Peyer's patch (tissue), 4 donors: ENCODE results near the gene ZC3HAV1. TPM values are rescaled to one million over a fixed set of nuclear protein-coding genes. Genes with fewer than 3 reads are reported as not detected.
"Not testable (repeated sequence)": the region's sequence is repeated elsewhere in the genome, so short reads cannot be mapped to it uniquely, and the experiment has no call there.

Source experiments
- DNase-seq, 3 donors: peaks; one replicate each; pipeline ENCODE4 v3.0.0-alpha.2; 2017 to 2019
- H3K27ac ChIP-seq, 4 donors: fragments of 200-600 bp; sonication (generic); one replicate each; pipeline ENCODE4 v1.5.1; 2016 to 2019
- H3K27me3 ChIP-seq, 2 donors: fragments of 200-600 bp; sonication (generic); one replicate each; pipeline ENCODE4 v1.5.1; 2019
- H3K36me3 ChIP-seq, 3 donors: fragments of 200-600 bp; sonication (generic); one replicate each; pipeline ENCODE4 v1.5.1; 2016 to 2019
- H3K4me1 ChIP-seq, 4 donors: fragments of 200-600 bp; sonication (generic); one replicate each; pipeline ENCODE4 v1.5.1; 2016 to 2019
- H3K4me3 ChIP-seq, 4 donors: fragments of 200-600 bp; sonication (generic); 1 replicate in 3 of 4; 2 replicates in 1 of 4; pipeline ENCODE4 v1.5.1; 2016 to 2019; ENCODE audit warnings: mild to moderate bottlenecking in 1 of 4
- H3K9me3 ChIP-seq, 4 donors: fragments of 200-600 bp; sonication (generic); one replicate each; pipeline ENCODE4 v1.5.1; 2016 to 2019; ENCODE audit warnings: mild to moderate bottlenecking in 1 of 4
- POLR2A ChIP-seq, 2 donors: fragments of 450-650 bp; IDR thresholded peaks; one replicate each; pipeline ENCODE4 v1.5.1; 2017; ENCODE audit warnings: antibody characterized with exemption in 2 of 2, mild to moderate bottlenecking in 2 of 2, moderate library complexity in 2 of 2
- total RNA-seq, 4 donors: library from RNA; depleted of rRNA; stranded (reverse); fragments of >200 nt; gene quantifications; one replicate each; pipeline ENCODE4 v1.1.0, GENCODE V29; 2016
- TF ChIP-seq, protein P1 (sequence below), 6 experiments: fragments of 450-650 bp in 4 of 6; fragments of 200-600 bp in 2 of 6; sonication (generic) in 1 of 6; IDR thresholded peaks; one replicate each; pipeline ENCODE4 v1.5.1; 2017 to 2019; ENCODE audit warnings: antibody characterized with exemption in 6 of 6, mild to moderate bottlenecking in 3 of 6, moderate library complexity in 1 of 6

Gene ZC3HAV1
- total RNA-seq, 4 donors from 2014 or later: 23.5 to 42.1 (median 32.7) TPM

DNA sequence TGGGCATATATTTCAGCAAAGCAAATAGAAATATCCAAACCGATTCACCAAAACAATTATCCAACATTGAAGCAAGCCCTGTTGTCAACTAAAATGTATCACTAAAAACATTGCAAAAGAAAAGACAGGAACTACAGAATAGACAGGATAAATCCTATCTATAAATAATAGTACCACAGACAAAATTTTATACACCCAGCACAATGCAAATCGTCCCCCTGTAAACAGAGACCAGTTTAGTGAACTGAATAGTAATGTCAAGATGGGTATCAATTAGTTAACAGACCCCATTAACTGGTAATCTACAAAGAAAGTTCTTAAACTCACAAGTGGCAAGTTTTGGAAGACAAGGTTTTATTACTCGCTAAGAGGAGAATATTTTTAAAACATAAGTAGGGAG lies 4.0 kb downstream of the ZC3HAV1 start:
- Histone ChIP-seq H3K4me1 (peaks cover 0 to 33% (median 2%) of the 10 kb centered on the region in 4 donors), H3K36me3 (no peaks in the 10 kb centered on the region), H3K9me3 (no peaks in the 10 kb centered on the region), H3K27ac (peak overlapping the region in 2 of 4 donors; percentile 96 to 98), H3K4me3 (peak overlapping the region; percentile 2 to 46 (median 33)), H3K27me3 (no peaks in the 10 kb centered on the region)
- DNase-seq: no peak
- TF ChIP-seq, protein P1, sequence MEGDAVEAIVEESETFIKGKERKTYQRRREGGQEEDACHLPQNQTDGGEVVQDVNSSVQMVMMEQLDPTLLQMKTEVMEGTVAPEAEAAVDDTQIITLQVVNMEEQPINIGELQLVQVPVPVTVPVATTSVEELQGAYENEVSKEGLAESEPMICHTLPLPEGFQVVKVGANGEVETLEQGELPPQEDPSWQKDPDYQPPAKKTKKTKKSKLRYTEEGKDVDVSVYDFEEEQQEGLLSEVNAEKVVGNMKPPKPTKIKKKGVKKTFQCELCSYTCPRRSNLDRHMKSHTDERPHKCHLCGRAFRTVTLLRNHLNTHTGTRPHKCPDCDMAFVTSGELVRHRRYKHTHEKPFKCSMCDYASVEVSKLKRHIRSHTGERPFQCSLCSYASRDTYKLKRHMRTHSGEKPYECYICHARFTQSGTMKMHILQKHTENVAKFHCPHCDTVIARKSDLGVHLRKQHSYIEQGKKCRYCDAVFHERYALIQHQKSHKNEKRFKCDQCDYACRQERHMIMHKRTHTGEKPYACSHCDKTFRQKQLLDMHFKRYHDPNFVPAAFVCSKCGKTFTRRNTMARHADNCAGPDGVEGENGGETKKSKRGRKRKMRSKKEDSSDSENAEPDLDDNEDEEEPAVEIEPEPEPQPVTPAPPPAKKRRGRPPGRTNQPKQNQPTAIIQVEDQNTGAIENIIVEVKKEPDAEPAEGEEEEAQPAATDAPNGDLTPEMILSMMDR (IDR thresholded peaks at IDR 0.05): no peak
- no peak for TF ChIP-seq POLR2A (IDR thresholded peaks at IDR 0.05)

DNA sequence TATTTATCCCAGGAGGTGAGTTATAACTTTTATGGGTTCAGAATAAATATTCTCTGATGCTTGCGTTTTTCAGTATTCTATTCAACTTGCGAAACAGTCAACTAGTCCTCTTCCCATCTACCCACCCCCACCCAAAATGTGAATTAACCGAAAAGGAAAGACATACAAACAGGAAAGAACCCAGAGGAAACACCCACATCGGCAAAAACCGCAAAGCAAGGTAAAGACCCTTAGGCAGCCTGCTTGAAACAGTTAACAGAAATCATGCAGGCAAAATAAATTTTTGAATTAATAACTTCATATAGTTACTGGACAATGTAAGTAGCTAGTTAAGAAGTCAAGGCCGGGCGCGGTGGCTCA lies 5.4 kb downstream of the ZC3HAV1 start:
- H3K4me3 ChIP-seq: peak overlapping the region; percentile 30 to 46 (median 35)

DNA sequence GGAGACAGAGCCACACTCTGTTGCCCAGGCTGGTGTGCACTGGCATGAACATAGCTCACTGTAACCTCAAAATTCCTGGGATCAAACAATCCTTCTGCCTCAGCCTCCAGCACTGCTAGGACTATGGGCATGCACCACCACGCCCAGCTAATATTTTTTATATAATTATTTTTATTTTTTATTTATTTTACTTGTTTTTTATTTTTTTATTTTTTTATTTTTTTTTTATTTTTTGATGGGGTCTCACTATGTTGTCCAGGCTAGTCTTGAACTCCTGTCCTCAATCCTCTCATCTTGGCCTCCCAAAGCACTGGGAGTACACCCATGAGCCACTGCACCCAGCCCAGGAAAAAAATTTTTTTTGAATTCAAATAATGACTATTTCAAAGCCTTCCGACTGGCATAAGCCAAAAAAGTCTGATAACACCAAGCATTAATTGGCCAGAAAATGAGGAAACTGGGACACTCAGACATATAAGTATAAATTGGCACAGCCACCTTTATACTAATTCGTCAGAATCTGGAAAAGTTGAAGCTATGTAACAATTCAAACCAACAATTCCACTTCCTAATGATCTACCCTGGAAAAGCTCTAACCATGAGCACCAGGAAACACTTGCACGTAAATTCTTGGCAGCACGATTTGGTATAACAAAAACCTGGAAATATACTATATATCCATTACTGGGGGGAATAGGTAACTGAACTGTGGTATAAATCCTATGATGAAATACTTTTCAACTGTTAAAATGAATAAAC lies 6.3 kb downstream of the ZC3HAV1 start:
- Histone ChIP-seq H3K9me3 (no peaks in the 10 kb centered on the region), H3K27ac (peak overlapping the region in 2 of 4 donors; percentile 49 to 96), H3K36me3 (no peaks in the 10 kb centered on the region), H3K4me1 (peaks cover 0 to 35% (median 5%) of the 10 kb centered on the region in 4 donors), H3K4me3 (peak overlapping the region in 2 of 4 donors; percentile 30 to 46), H3K27me3 (no peaks in the 10 kb centered on the region)
- no peak for DNase-seq
- TF ChIP-seq, protein P1 (IDR thresholded peaks at IDR 0.05): no peak

More for the DNA sequence above, 5.4 kb downstream of the ZC3HAV1 start:
- DNase-seq: peak in 1 of 3 donors; percentile 65
- peak overlapping the region; percentile 44 to 98 (median 72) for H3K27ac ChIP-seq
- H3K9me3 ChIP-seq: no peaks in the 10 kb centered on the region
- peaks cover 0 to 35% (median 5%) of the 10 kb centered on the region in 4 donors for H3K4me1 ChIP-seq
- no peaks in the 10 kb centered on the region for H3K27me3 ChIP-seq
- TF ChIP-seq, protein P1 (IDR thresholded peaks at IDR 0.05): no peak
- TF ChIP-seq POLR2A (IDR thresholded peaks at IDR 0.05): no peak
- H3K36me3 ChIP-seq: no peaks in the 10 kb centered on the region

DNA sequence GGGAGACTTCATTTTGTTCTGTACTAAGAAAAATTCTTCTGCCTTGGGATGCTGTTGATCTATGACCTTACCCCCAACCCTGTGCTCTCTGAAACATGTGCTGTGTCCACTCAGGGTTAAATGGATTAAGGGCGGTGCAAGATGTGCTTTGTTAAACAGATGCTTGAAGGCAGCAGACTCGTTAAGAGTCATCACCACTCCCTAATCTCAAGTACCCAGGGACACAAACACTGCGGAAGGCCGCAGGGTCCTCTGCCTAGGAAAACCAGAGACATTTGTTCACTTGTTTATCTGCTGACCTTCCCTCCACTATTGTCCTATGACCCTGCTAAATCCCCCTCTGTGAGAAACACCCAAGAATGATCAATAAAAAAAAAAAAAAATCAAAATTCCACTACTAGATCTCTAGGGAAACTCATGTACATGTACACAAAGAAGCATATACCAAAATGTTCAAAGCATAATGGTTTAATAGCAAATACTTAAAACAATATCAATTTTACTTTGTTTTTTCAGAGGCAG lies 7.8 kb downstream of the ZC3HAV1 start:
- H3K36me3 ChIP-seq, DNase-seq, H3K4me3 ChIP-seq, H3K27me3 ChIP-seq, H3K9me3 ChIP-seq: not testable (repeated sequence)
- peaks cover 0 to 24% (median 3%) of the 10 kb centered on the region in 4 donors for H3K4me1 ChIP-seq
- peak overlapping the region in 1 of 4 donors; percentile 96 for H3K27ac ChIP-seq

DNA sequence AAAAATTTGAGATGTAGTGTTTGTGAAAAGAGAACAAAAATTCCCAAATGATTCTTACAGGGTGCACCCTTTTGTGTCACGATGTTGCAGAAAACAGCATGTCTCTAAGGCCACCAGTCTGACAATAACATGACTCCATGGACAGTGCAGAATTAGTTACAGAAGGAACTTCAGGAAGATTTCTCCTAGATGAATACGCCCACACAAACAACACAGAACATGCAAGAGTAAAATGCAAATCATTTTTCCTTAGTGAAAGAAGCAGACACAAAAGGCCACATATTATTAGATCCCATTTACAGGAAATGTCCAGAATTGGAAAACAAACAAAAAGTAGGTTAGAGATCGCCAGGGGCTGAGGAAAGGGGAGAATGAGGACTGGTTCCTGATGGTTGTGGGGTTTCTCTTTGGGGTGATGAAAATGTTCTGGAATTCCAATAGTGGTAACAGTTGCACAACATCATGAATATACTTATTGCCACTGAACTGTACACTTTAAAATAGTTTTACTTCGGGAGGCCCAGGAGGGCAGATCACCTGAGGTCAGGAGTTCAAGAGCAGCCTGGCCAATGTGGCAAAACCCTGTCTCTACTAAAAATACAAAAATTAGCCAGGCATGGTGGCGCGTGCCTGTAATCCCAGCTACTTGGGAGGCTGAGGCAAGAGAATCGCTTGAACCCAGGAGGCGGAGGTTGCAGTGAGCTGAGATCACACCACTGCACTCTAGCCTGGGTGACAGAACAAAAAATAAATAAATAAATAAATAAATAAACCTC lies 10.2 kb downstream of the ZC3HAV1 start:
- Histone ChIP-seq H3K27me3 (no peaks in the 10 kb centered on the region), H3K9me3 (no peaks in the 10 kb centered on the region), H3K36me3 (peaks cover 0 to 7% (median 0%) of the 10 kb centered on the region in 3 donors), H3K27ac (peak overlapping the region in 2 of 4 donors; percentile 15 to 35), H3K4me1 (peaks cover 0 to 20% (median 3%) of the 10 kb centered on the region in 4 donors), H3K4me3 (no peak overlapping the region)
- TF ChIP-seq, protein P1 (IDR thresholded peaks at IDR 0.05): no peak
- TF ChIP-seq POLR2A (IDR thresholded peaks at IDR 0.05): no peak
- DNase-seq: no peak
